ENCODE results near the gene EFNA1. TPM values are rescaled to one million over a fixed set of nuclear protein-coding genes. Genes with fewer than 3 reads are reported as not detected.

The EFNA1 gene
- total and polyA plus RNA-seq, 8 donors: 19.5 to 91.7 (median 37.7) TPM

GRCh38 chr1:155093911-155094621 is 33.6 kb upstream of the EFNA1 start:
- DNase-seq (peak in 3 of 6 donors; percentile 29 to 46 (median 41)), ATAC-seq (peak; percentile 25 to 68 (median 60)), FAIRE-seq (no peak)
- intact Hi-C loops (cut with DNase I): loop anchor here in 1 of 3 donors (5.0 kb wide), 1 partner anchor 73 kb away; no protein-coding TSS in a partner anchor
- Histone ChIP-seq H3K9me3 (no peaks in the 10 kb centered on the region), H3K27ac (no peak overlapping the region), H3K27me3 (no peaks in the 10 kb centered on the region), H3K36me3 (no peaks in the 10 kb centered on the region), H3K4me1 (peaks cover 0 to 4% (median 0%) of the 10 kb centered on the region in 3 donors), H3K4me3 (no peak overlapping the region)
- WGBS, 2 donors: 30 to 37% methylated on average over 13 of the region's 13 CpGs
- TF ChIP-seq, protein P1, sequence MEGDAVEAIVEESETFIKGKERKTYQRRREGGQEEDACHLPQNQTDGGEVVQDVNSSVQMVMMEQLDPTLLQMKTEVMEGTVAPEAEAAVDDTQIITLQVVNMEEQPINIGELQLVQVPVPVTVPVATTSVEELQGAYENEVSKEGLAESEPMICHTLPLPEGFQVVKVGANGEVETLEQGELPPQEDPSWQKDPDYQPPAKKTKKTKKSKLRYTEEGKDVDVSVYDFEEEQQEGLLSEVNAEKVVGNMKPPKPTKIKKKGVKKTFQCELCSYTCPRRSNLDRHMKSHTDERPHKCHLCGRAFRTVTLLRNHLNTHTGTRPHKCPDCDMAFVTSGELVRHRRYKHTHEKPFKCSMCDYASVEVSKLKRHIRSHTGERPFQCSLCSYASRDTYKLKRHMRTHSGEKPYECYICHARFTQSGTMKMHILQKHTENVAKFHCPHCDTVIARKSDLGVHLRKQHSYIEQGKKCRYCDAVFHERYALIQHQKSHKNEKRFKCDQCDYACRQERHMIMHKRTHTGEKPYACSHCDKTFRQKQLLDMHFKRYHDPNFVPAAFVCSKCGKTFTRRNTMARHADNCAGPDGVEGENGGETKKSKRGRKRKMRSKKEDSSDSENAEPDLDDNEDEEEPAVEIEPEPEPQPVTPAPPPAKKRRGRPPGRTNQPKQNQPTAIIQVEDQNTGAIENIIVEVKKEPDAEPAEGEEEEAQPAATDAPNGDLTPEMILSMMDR (IDR thresholded peaks at IDR 0.05): peak in 3 of 4 donors; percentile 14 to 23 (median 15)

- ATAC-seq (no peak), DNase-seq (no peak), FAIRE-seq (no peak)
- H3K27me3 ChIP-seq: no peaks in the 10 kb centered on the region
- H3K27ac ChIP-seq: no peak overlapping the region
- no peaks in the 10 kb centered on the region for H3K36me3 ChIP-seq
- intact Hi-C loops (cut with DNase I): loop anchor here in 1 of 3 donors (5.0 kb wide), 1 partner anchor 73 kb away; no protein-coding TSS in a partner anchor
- TF ChIP-seq, protein P1 (IDR thresholded peaks at IDR 0.05): no peak
- H3K4me3 ChIP-seq: no peak overlapping the region
- no peaks in the 10 kb centered on the region for H3K9me3 ChIP-seq
- 62 to 70% methylated on average over 2 of the region's 2 CpGs for WGBS, 2 donors
- H3K4me1 ChIP-seq: peaks cover 0 to 4% (median 0%) of the 10 kb centered on the region in 3 donors
These were observed 33.1 kb upstream of the EFNA1 start for GRCh38 chr1:155094622-155094948.

- intact Hi-C loops (cut with DNase I): no loop called here
- 81 to 84% methylated on average over 7 of the region's 7 CpGs for WGBS, 2 donors
- no peak for FAIRE-seq
These were observed 28.3 kb upstream of the EFNA1 start for GRCh38 chr1:155099331-155099730.

GRCh38 chr1:155103325-155103724 is 24.4 kb upstream of the EFNA1 start:
- ATAC-seq (no peak), FAIRE-seq (no peak), DNase-seq (no peak)
- Histone ChIP-seq H3K4me1 (peaks cover 0 to 5% (median 0%) of the 10 kb centered on the region in 3 donors), H3K9me3 (no peaks in the 10 kb centered on the region), H3K27ac (no peak overlapping the region), H3K36me3 (no peaks in the 10 kb centered on the region), H3K27me3 (no peaks in the 10 kb centered on the region), H3K4me3 (no peak overlapping the region)
- TF ChIP-seq, protein P1 (IDR thresholded peaks at IDR 0.05): no peak
- intact Hi-C loops (cut with DNase I): loop anchor here in 1 of 3 donors (10.0 kb wide), 1 partner anchor 61 kb away; no protein-coding TSS in a partner anchor
- WGBS, 2 donors: 61 to 68% methylated on average over 9 of the region's 9 CpGs

More at GRCh38 chr1:155099331-155099730, 28.3 kb upstream of the EFNA1 start:
- DNase-seq: no peak
- Histone ChIP-seq H3K27ac (no peak overlapping the region), H3K27me3 (no peaks in the 10 kb centered on the region), H3K4me3 (no peak overlapping the region), H3K36me3 (no peaks in the 10 kb centered on the region), H3K9me3 (no peaks in the 10 kb centered on the region), H3K4me1 (no peaks in the 10 kb centered on the region)
- TF ChIP-seq, protein P1 (IDR thresholded peaks at IDR 0.05): no peak
- no peak for ATAC-seq
